Measurements from ENCODE around the gene CUL5. TPM values are rescaled to one million over a fixed set of nuclear protein-coding genes. Genes with fewer than 3 reads are reported as not detected.

Gene CUL5
- total RNA-seq, 4 donors from 2014 or later = 20.4 to 41.6 (median 32.8) TPM

DNA sequence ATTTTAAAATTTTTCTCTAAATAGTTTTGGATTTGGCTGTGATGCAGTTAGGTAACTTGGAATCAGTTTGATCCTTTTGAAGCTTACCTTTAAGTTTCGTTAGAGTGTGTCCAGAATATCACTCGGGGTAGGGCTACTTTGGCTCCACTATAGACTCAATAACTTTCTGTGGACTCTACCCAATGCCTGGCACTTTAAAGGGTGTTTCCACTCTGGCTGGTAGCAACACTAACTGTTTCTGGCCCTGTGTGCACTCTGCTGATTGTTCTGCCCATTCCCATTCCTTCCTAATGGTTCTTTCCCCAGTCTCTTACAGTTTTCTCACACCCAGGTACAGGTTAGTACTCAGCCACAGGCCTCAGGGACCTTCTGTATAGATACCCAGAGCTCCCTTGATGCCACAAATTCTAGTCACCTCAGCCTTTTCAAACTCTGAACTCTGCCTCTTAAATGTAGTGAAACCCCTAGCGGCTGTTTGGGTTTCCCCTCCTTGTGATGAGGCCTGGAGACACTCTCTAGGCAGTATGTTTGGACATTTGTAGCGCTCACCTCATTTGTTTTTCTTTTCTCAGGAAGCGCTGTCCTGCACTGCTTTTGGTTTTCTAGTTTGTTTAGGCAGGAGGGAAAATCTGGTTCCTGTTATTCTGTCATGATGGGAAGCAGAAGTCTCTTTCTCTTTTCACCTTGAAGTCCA lies 16.8 kb downstream of the CUL5 start:
- TF ChIP-seq, protein P1, sequence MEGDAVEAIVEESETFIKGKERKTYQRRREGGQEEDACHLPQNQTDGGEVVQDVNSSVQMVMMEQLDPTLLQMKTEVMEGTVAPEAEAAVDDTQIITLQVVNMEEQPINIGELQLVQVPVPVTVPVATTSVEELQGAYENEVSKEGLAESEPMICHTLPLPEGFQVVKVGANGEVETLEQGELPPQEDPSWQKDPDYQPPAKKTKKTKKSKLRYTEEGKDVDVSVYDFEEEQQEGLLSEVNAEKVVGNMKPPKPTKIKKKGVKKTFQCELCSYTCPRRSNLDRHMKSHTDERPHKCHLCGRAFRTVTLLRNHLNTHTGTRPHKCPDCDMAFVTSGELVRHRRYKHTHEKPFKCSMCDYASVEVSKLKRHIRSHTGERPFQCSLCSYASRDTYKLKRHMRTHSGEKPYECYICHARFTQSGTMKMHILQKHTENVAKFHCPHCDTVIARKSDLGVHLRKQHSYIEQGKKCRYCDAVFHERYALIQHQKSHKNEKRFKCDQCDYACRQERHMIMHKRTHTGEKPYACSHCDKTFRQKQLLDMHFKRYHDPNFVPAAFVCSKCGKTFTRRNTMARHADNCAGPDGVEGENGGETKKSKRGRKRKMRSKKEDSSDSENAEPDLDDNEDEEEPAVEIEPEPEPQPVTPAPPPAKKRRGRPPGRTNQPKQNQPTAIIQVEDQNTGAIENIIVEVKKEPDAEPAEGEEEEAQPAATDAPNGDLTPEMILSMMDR (IDR thresholded peaks at IDR 0.05; ENCODE audit: low read depth) = no peak

DNA sequence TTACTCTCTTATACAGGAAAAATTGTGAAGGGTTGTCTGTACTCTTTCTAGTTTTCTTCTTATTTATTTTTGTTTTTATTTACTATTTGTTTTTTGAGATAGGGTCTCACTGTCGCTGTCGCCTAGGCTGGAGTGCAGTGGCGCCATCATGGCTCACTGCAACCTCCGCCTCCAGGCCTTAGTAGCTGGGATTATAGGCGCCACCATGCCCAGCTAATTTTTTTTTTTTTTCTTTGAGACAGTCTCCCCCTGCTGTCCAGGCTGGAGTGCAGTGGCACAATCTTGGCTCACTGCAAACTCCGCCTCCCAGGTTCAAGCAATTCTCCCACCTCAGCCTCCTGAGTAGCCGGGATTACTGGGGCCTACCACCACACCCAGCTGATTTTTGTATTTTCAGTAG lies 18.4 kb downstream of the CUL5 start:
- TF ChIP-seq, protein P1 (IDR thresholded peaks at IDR 0.05; ENCODE audit: low read depth) = no peak

DNA sequence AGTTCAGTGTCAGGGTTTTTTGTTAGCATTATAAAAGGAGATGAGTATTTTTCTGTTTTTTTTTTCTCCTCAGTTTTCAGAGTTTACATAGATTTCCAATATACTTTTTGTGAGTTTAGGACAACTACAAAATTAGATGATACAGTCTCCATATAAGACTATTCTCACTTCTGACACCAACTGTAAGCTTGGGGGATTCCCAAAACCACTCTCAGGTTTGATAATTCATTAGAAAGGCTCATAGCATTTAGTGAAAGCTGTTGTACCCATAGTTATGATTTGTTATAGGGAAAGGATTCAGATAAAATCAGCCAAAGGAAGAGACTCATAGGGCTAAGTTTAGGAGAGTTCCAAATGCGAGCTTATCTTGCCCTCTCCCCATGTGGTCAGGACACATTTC lies 24.1 kb downstream of the CUL5 start:
- TF ChIP-seq, protein P1 (IDR thresholded peaks at IDR 0.05; ENCODE audit: low read depth) = no peak

DNA sequence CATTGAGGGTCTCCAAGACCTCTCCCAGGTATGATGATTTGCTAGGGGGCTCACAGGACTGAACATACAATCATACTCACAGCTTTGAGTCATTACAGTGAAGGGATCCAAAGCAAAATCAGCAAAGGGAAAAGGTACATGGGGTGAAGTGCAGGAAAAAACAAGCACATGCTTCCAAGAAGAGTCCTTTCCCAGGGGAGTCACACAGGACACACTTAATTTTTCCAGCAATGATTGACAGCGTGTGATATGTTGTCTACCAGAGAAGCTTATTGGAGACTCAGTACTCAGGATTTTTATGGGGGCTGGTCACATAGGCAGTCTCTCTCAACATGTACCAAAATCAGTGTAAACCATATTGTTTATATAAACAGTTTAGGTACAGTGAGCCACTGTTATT lies 25.3 kb downstream of the CUL5 start:
- TF ChIP-seq, protein P1 (IDR thresholded peaks at IDR 0.05; ENCODE audit: low read depth) = no peak

DNA sequence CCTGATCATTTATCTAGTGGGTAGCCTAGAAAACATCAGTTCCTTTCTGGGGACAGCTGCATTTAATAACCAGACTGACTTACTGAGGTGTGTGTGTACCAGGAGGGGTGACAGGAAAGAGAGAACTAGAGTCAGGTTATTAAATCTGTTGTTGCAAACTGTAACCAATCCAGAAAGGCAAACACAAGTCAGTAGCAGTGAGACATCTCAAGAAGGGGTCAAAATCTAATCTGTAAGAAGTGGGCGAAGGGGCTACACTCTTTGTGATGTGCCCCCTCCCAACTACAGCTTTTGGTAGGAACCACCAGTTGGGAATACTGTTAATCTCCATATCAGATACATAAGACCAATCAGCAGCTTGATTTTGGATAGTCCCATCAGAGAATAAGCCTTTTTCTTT lies 26.3 kb downstream of the CUL5 start:
- TF ChIP-seq, protein P1 (IDR thresholded peaks at IDR 0.05; ENCODE audit: low read depth) = no peak

DNA sequence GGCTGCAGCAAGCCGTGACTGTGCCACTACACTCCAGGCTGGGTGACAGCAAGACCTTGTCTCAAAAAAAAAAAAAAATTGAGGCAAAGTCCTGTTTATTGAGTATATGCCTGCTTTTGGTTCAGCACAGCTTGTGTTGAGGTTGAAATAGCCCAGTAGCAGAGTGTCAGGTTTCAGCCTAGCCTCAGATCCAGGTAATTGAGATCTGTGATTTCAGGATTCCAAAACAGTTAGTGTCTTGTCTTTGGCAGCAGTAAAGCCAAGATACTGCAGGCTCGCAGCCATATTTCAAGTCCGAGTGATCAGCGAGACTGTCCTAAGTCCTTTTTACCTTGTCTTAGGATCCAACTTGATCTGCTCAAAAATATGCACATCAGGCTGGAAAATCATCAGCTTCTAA lies 27.0 kb downstream of the CUL5 start:
- TF ChIP-seq, protein P1 (IDR thresholded peaks at IDR 0.05; ENCODE audit: low read depth) = no peak

DNA sequence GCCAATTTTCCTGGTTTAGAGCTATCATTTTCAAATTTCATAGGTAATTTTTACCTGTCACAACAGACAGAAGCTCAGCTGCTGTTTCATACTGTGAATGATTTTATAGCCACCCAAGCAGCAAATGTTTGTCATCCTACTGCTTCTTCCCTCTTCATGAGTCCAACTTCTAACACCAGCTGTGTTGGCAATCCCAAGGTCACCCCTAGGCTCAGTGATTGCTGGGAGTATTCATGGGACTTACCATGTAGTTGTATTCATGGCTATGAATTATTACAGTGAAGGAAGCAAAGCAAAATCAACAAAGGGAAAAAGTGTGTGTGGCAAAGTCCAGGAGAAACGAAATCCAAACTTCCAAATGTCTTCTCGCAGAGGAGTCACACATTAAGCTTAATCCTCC lies 28.5 kb downstream of the CUL5 start:
- TF ChIP-seq, protein P1 (IDR thresholded peaks at IDR 0.05; ENCODE audit: low read depth) = no peak
